ENCODE measurements around the gene FGD5. TPM values are rescaled to one million over a fixed set of nuclear protein-coding genes. Genes with fewer than 3 reads are reported as not detected.

The FGD5 gene
- total RNA-seq, 3 donors from 2014 or later (not counting 1 experiment from before 2014, with no cell fraction given): not detected

DNA sequence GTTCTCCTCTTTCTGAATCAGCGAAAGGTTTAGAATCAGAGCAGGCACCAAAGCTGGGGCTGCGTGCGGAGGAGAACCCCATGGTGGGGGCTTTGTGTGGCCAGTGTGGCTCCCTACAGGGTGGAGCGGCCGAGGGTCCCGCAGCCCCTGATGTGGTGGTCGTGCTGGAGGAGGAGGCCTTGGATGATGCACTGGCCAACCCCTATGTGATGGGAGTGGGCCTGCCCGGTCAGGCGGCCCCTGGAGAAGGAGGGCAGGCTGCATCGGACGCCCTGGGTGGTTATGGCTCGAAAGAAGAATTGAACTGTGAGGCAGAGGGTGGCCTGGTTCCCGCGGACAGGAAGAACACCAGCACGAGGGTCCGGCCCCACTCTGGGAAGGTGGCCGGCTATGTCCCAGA lies 1.4 kb downstream of the FGD5 start:
- no peak for ATAC-seq
- H3K4me3 ChIP-seq (ENCODE audit: low read length): no peak overlapping the region
- peaks cover 1 to 25% of the 10 kb centered on the region in 2 donors for H3K27me3 Mint-ChIP-seq (ENCODE audit: low read depth in 2 of 2)
- H3K36me3 ChIP-seq (ENCODE audit: control insufficient read depth, insufficient read depth, low read length): no peaks in the 10 kb centered on the region
- H3K27ac Mint-ChIP-seq: no peak overlapping the region
- TF ChIP-seq, protein P1, sequence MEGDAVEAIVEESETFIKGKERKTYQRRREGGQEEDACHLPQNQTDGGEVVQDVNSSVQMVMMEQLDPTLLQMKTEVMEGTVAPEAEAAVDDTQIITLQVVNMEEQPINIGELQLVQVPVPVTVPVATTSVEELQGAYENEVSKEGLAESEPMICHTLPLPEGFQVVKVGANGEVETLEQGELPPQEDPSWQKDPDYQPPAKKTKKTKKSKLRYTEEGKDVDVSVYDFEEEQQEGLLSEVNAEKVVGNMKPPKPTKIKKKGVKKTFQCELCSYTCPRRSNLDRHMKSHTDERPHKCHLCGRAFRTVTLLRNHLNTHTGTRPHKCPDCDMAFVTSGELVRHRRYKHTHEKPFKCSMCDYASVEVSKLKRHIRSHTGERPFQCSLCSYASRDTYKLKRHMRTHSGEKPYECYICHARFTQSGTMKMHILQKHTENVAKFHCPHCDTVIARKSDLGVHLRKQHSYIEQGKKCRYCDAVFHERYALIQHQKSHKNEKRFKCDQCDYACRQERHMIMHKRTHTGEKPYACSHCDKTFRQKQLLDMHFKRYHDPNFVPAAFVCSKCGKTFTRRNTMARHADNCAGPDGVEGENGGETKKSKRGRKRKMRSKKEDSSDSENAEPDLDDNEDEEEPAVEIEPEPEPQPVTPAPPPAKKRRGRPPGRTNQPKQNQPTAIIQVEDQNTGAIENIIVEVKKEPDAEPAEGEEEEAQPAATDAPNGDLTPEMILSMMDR (IDR thresholded peaks at IDR 0.05): no peak
- WGBS (ENCODE audit: insufficient coverage): 87% methylated on average over 17 of the region's 17 CpGs
- H3K4me3 Mint-ChIP-seq: no peak overlapping the region
- no peaks in the 10 kb centered on the region for H3K27me3 ChIP-seq (ENCODE audit: control insufficient read depth, insufficient read depth, low read length)
- no peaks in the 10 kb centered on the region for H3K4me1 Mint-ChIP-seq
- DNase-seq: no peak
- intact Hi-C loops (cut with micrococcal nuclease): no loop called here
- no peak overlapping the region for H3K27ac ChIP-seq (ENCODE audit: low read length)
- no peaks in the 10 kb centered on the region for H3K4me1 ChIP-seq (ENCODE audit: control insufficient read depth, insufficient read depth, low read length)
- no peaks in the 10 kb centered on the region for H3K9me3 Mint-ChIP-seq
- H3K9me3 ChIP-seq (ENCODE audit: control insufficient read depth, insufficient read depth, low read length): no peaks in the 10 kb centered on the region
- H3K36me3 Mint-ChIP-seq: no peaks in the 10 kb centered on the region

DNA sequence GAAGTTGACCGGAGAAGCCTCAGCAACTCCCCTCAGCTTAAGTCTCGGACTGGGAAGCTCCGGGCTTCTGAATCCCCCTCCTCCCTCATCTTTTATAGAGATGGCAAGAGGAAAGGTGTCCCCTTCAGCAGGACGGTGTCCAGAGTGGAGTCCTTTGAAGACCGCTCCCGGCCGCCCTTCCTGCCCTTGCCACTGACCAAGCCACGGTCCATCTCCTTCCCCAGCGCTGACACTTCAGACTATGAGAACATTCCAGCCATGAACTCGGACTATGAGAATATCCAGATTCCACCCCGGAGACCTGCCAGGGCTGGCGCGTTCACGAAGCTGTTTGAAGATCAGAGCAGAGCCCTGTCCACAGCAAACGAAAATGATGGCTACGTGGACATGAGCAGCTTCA lies 2.4 kb downstream of the FGD5 start:
- WGBS (ENCODE audit: insufficient coverage): 90% methylated on average over 13 of the region's 16 CpGs
- no peak overlapping the region for H3K27ac ChIP-seq (ENCODE audit: low read length)
- no peaks in the 10 kb centered on the region for H3K36me3 Mint-ChIP-seq
- intact Hi-C loops (cut with micrococcal nuclease): no loop called here
- no peaks in the 10 kb centered on the region for H3K9me3 ChIP-seq (ENCODE audit: control insufficient read depth, insufficient read depth, low read length)
- ATAC-seq (no peak), DNase-seq (no peak)
- TF ChIP-seq, protein P1 (IDR thresholded peaks at IDR 0.05): no peak
- peaks cover 0 to 15% of the 10 kb centered on the region in 2 donors for H3K27me3 Mint-ChIP-seq (ENCODE audit: low read depth in 2 of 2)
- no peak overlapping the region for H3K4me3 Mint-ChIP-seq
- no peaks in the 10 kb centered on the region for H3K4me1 Mint-ChIP-seq
- H3K27ac Mint-ChIP-seq: no peak overlapping the region
- no peaks in the 10 kb centered on the region for H3K4me1 ChIP-seq (ENCODE audit: control insufficient read depth, insufficient read depth, low read length)
- H3K9me3 Mint-ChIP-seq: no peaks in the 10 kb centered on the region
- H3K4me3 ChIP-seq (ENCODE audit: low read length): no peak overlapping the region
- no peaks in the 10 kb centered on the region for H3K27me3 ChIP-seq (ENCODE audit: control insufficient read depth, insufficient read depth, low read length)
- no peaks in the 10 kb centered on the region for H3K36me3 ChIP-seq (ENCODE audit: control insufficient read depth, insufficient read depth, low read length)

DNA sequence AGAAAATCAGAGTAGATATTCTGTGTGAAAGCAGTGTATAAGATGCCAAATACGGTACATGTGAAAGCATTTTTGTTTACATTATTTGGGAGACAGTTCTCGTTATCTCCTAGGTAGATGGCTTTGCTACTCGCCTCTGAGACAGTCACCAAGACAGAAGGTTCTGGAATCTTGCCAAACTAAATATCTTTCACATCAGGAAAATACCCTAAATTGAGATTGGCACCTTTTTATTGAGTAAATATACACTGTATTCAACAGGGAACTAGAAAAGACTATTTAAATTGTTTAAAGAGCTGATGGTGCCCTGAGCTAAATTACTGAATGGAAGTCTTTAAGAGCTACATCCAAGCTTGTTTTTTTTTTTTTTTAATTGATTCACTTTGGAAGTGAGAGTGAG lies 3.4 kb downstream of the FGD5 start:
- H3K27me3 Mint-ChIP-seq (ENCODE audit: low read depth in 2 of 2): peaks cover 0 to 8% of the 10 kb centered on the region in 2 donors
- H3K4me1 Mint-ChIP-seq: no peaks in the 10 kb centered on the region
- H3K27ac Mint-ChIP-seq: no peak overlapping the region
- WGBS (ENCODE audit: insufficient coverage): 89% methylated on average over 3 of the region's 3 CpGs
- TF ChIP-seq, protein P1 (IDR thresholded peaks at IDR 0.05): no peak
- DNase-seq: no peak
- no peaks in the 10 kb centered on the region for H3K4me1 ChIP-seq (ENCODE audit: control insufficient read depth, insufficient read depth, low read length)
- intact Hi-C loops (cut with micrococcal nuclease): no loop called here
- no peaks in the 10 kb centered on the region for H3K36me3 ChIP-seq (ENCODE audit: control insufficient read depth, insufficient read depth, low read length)
- ATAC-seq: no peak
- no peak overlapping the region for H3K4me3 ChIP-seq (ENCODE audit: low read length)
- no peaks in the 10 kb centered on the region for H3K9me3 Mint-ChIP-seq
- H3K27ac ChIP-seq (ENCODE audit: low read length): no peak overlapping the region
- no peaks in the 10 kb centered on the region for H3K9me3 ChIP-seq (ENCODE audit: control insufficient read depth, insufficient read depth, low read length)
- no peaks in the 10 kb centered on the region for H3K36me3 Mint-ChIP-seq
- H3K27me3 ChIP-seq (ENCODE audit: control insufficient read depth, insufficient read depth, low read length): no peaks in the 10 kb centered on the region
- H3K4me3 Mint-ChIP-seq: no peak overlapping the region

DNA sequence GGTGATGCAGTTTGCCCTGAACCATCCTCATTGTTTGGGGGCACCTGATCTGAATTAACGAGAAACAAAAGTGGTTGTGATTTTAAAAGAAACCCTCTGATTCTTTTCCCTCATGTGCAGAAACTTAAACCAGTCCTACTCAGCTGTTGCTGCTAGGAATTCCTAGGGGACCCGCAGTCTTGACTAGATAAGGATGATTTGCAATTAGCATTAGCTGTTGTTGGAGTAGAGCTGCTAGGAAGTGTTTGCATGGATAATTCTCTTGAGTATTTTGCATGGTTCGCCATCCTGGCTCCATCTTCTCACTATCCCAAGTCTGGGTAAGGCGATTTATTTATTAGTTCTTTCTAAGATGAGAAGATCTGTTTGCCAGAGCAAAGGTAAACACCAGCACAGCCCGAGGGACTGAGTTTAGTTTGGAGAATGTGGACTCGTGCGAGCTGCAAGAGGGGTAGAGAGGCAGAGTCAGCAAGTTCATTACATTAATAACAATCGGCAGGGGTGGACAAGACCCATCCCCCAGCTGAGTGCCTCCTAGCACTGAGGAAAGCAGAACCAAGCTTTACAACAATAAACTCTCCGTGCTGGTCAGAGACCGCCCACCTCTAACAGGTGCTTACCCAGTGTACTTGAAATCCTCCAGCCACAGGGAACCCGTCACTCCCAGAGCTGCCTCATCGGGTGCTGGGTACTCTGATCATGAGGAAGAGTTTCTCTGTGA lies 4.1 kb downstream of the FGD5 start:
- Histone ChIP-seq H3K36me3 (ENCODE audit: control insufficient read depth, insufficient read depth, low read length) (no peaks in the 10 kb centered on the region), H3K4me1 (ENCODE audit: control insufficient read depth, insufficient read depth, low read length) (no peaks in the 10 kb centered on the region), H3K27ac (ENCODE audit: low read length) (no peak overlapping the region), H3K4me3 (ENCODE audit: low read length) (no peak overlapping the region), H3K9me3 (ENCODE audit: control insufficient read depth, insufficient read depth, low read length) (no peaks in the 10 kb centered on the region), H3K27me3 (ENCODE audit: control insufficient read depth, insufficient read depth, low read length) (no peaks in the 10 kb centered on the region)
- no peak overlapping the region for H3K27ac Mint-ChIP-seq
- TF ChIP-seq, protein P1 (IDR thresholded peaks at IDR 0.05): no peak
- ATAC-seq (no peak), DNase-seq (no peak)
- WGBS (ENCODE audit: insufficient coverage): 54% methylated on average over 12 of the region's 12 CpGs
- peaks cover 2 to 8% of the 10 kb centered on the region in 2 donors for H3K27me3 Mint-ChIP-seq (ENCODE audit: low read depth in 2 of 2)
- intact Hi-C loops (cut with micrococcal nuclease): no loop called here
- no peak overlapping the region for H3K4me3 Mint-ChIP-seq
- H3K36me3 Mint-ChIP-seq: no peaks in the 10 kb centered on the region
- H3K4me1 Mint-ChIP-seq: no peaks in the 10 kb centered on the region
- H3K9me3 Mint-ChIP-seq: no peaks in the 10 kb centered on the region

Data from natural killer cell (primary cell).